Myocyte (in vitro differentiated cells): Measurements from ENCODE around the gene YPEL4. TPM values are rescaled to one million over a fixed set of nuclear protein-coding genes. Genes with fewer than 3 reads are reported as not detected.
A peak's percentile ranks its signal among the peaks of the same experiment; 100 is the strongest.

Experiments used
- DNase-seq: peaks from one replicate; pipeline ENCODE4 v3.0.0-alpha.2; 2012; ENCODE audit warnings: low read depth
- microRNA counts: library from miRNA; unstranded; fragments of <30 nt; microRNA quantifications from one replicate; lab custom pipeline; 2016
- microRNA-seq: library from miRNA; unstranded; fragments of <30 nt; microRNA quantifications from one replicate; pipeline ENCODE4, GENCODE V29; 2016
- total RNA-seq: library from RNA; depleted of rRNA; stranded (reverse); fragments of >200 nt; gene quantifications from 2 replicates; pipeline ENCODE4 v1.2.3, GENCODE V29; 2014

The YPEL4 gene
- total RNA-seq, 1 donor from 2014 or later, result 1.2 TPM

- DNase-seq, result no peak
Observed at GRCh38 chr11:57596266-57596885, 53.3 kb downstream of the YPEL4 start.

MicroRNAs within 50 kb of the gene (microRNA counts, 767-probe panel; counts per million panel counts)
- microRNA hsa-miR-130a-3p (lab: Ali Mortazavi, UCI), result 14,742 counts per million, percentile 84 among the panel's probes with 10 or more counts

Small RNAs within 50 kb of the gene (microRNA-seq; reads per million reads assigned to microRNA genes)
- gene MIR130A, result 10,614 reads per million, percentile 96 among the genes with 10 or more reads in this experiment

Other genes starting within 250 kb of the YPEL4 start
- 21.6 and 21.9 TPM in 2 replicates for gene SLC43A3, start 222.8 kb downstream of the YPEL4 start, total RNA-seq
- gene RTN4RL2, start 189.4 kb downstream of the YPEL4 start, total RNA-seq, result 0.53 and 0.94 TPM in 2 replicates
- 9.1 and 11.0 TPM in 2 replicates for gene SLC43A1, start 134.2 kb downstream of the YPEL4 start, total RNA-seq
- gene TIMM10, start 119.2 kb downstream of the YPEL4 start, total RNA-seq, result 24.0 and 31.2 TPM in 2 replicates
- 0.16 and 0.21 TPM in 2 replicates for gene SMTNL1, start 112.3 kb downstream of the YPEL4 start, total RNA-seq
- 31.1 and 36.8 TPM in 2 replicates for gene UBE2L6, start 82.2 kb downstream of the YPEL4 start, total RNA-seq
- gene SERPING1, start 52.2 kb downstream of the YPEL4 start, total RNA-seq, result 4.1 TPM in 2 replicates
- 12.3 and 14.3 TPM in 2 replicates for gene CLP1, start 7.8 kb upstream of the YPEL4 start, total RNA-seq
- gene ZDHHC5, start 18.2 kb upstream of the YPEL4 start, total RNA-seq, result 42.8 and 47.4 TPM in 2 replicates
- gene MED19, start 62.3 kb upstream of the YPEL4 start, total RNA-seq, result 24.2 and 31.8 TPM in 2 replicates
- gene TMX2, start 62.7 kb upstream of the YPEL4 start, total RNA-seq, result 61.8 and 76.4 TPM in 2 replicates
- 162 and 192 TPM in 2 replicates for gene SELENOH, start 91.6 kb upstream of the YPEL4 start, total RNA-seq
- not detected in 2 replicates for gene BTBD18, start 101.9 kb upstream of the YPEL4 start, total RNA-seq
- 98.3 and 99.4 TPM in 2 replicates for gene CTNND1, start 111.9 kb upstream of the YPEL4 start, total RNA-seq